Measurements from ENCODE around the gene SLC4A5.
"Not testable (repeated sequence)": the region's sequence is repeated elsewhere in the genome, so short reads cannot be mapped to it uniquely, and the experiment has no call there.

The SLC4A5 gene

GRCh38 chr2:74345272-74345943 is 2.2 kb upstream of the SLC4A5 start:
- Histone ChIP-seq H3K4me1 (ENCODE audit: control insufficient read depth, low read length) (no peaks in the 10 kb centered on the region), H3K27me3 (ENCODE audit: control insufficient read depth, low read length) (peaks cover 43% of the 10 kb centered on the region), H3K9me2 (replicated peaks; ENCODE audit: control insufficient read depth, low read length) (no peaks in the 10 kb centered on the region), H3F3A (ENCODE audit: control insufficient read depth, insufficient read depth) (no peaks in the 10 kb centered on the region), H3K9me3 (ENCODE audit: control insufficient read depth, insufficient read depth, low read length) (no peaks in the 10 kb centered on the region), H3K4me3 (ENCODE audit: low read length) (no peak overlapping the region), H3K36me3 (ENCODE audit: control insufficient read depth, low read length) (no peaks in the 10 kb centered on the region), H3K79me2 (ENCODE audit: control insufficient read depth, low read length) (no peaks in the 10 kb centered on the region), H4K20me1 (ENCODE audit: control insufficient read depth, insufficient read depth, low read depth, low read length) (no peaks in the 10 kb centered on the region), H3K4me2 (ENCODE audit: low read length) (no peak overlapping the region), H3K27ac (ENCODE audit: low read depth, low read length) (no peak overlapping the region)
- no peak for TF ChIP-seq CTCF (IDR thresholded peaks at IDR 0.05; ENCODE audit: low read depth, low read length, poor library complexity, severe bottlenecking)
- TF ChIP-seq EZH2phosphoT487 (IDR thresholded peaks at IDR 0.05; ENCODE audit: borderline replicate concordance, low read length): no peak

DNA sequence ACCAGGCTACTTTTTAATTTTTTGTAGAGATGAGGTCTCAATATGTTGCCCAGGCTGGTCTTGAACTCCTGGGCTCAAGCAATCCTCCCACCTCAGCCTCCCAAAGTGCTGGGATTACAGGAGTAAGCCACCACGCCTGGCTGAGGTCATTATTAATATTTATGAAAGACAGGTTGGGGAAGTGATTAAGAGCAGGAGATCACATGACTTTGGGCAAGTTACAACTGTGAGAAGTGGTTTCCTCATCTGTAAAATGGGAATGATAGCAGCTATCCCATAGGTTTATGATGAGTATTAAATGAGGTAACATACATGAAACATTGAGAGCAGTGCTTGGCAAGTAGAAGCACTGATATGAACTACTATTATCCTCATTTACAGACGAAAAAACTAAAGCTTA is 7.0 kb downstream of the SLC4A5 start:
- not testable (repeated sequence) for H3F3A ChIP-seq (ENCODE audit: control insufficient read depth, insufficient read depth); H3K4me3 ChIP-seq (ENCODE audit: low read length); H3K79me2 ChIP-seq (ENCODE audit: control insufficient read depth, low read length); H4K20me1 ChIP-seq (ENCODE audit: control insufficient read depth, insufficient read depth, low read depth, low read length); H3K9me3 ChIP-seq (ENCODE audit: control insufficient read depth, insufficient read depth, low read length); H3K4me1 ChIP-seq (ENCODE audit: control insufficient read depth, low read length); H3K36me3 ChIP-seq (ENCODE audit: control insufficient read depth, low read length); H3K9me2 ChIP-seq (replicated peaks; ENCODE audit: control insufficient read depth, low read length); H3K4me2 ChIP-seq (ENCODE audit: low read length); H3K27ac ChIP-seq (ENCODE audit: low read depth, low read length)
- peaks cover 15% of the 10 kb centered on the region; the same call in 1 of the 2 replicates for H3K27me3 ChIP-seq (ENCODE audit: control insufficient read depth, low read length)

DNA sequence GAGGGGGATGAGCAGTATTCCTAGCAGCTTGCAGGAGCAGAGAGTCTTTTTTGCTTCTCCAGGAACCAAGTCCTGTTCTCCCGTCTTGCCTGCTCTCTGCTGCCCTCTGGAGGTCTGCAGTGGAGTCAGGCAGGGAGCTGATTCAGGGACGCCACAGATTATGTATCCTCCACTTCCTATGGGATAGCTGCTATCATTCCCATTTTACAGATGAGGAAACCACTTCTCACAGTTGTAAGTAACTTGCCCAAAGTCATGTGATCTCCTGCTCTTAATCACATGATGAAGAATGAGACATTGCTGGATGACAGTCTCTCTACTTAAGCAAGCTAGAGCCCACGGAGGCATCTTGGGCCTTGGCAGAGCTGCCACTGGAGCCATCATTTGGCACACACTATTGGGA is 8.3 kb downstream of the SLC4A5 start:
- Histone ChIP-seq H3K9me2 (replicated peaks; ENCODE audit: control insufficient read depth, low read length) (no peaks in the 10 kb centered on the region), H3K4me3 (ENCODE audit: low read length) (no peak overlapping the region), H3K4me2 (ENCODE audit: low read length) (no peak overlapping the region), H3F3A (ENCODE audit: control insufficient read depth, insufficient read depth) (no peaks in the 10 kb centered on the region), H3K36me3 (ENCODE audit: control insufficient read depth, low read length) (no peaks in the 10 kb centered on the region), H4K20me1 (ENCODE audit: control insufficient read depth, insufficient read depth, low read depth, low read length) (no peaks in the 10 kb centered on the region), H3K9me3 (ENCODE audit: control insufficient read depth, insufficient read depth, low read length) (no peaks in the 10 kb centered on the region), H3K79me2 (ENCODE audit: control insufficient read depth, low read length) (no peaks in the 10 kb centered on the region), H3K4me1 (ENCODE audit: control insufficient read depth, low read length) (no peaks in the 10 kb centered on the region), H3K27me3 (ENCODE audit: control insufficient read depth, low read length) (peaks cover 15% of the 10 kb centered on the region), H3K27ac (ENCODE audit: low read depth, low read length) (no peak overlapping the region)
- TF ChIP-seq EZH2phosphoT487 (IDR thresholded peaks at IDR 0.05; ENCODE audit: borderline replicate concordance, low read length): no peak
- peak; percentile 90 for TF ChIP-seq CTCF (IDR thresholded peaks at IDR 0.05; ENCODE audit: low read depth, low read length, poor library complexity, severe bottlenecking)

- Histone ChIP-seq H3K4me2 (ENCODE audit: low read length) (no peak overlapping the region), H3K27me3 (ENCODE audit: control insufficient read depth, low read length) (peaks cover 13% of the 10 kb centered on the region), H3K79me2 (ENCODE audit: control insufficient read depth, low read length) (no peaks in the 10 kb centered on the region), H3K9me3 (ENCODE audit: control insufficient read depth, insufficient read depth, low read length) (no peaks in the 10 kb centered on the region), H3K27ac (ENCODE audit: low read depth, low read length) (no peak overlapping the region), H3K4me3 (ENCODE audit: low read length) (no peak overlapping the region), H4K20me1 (ENCODE audit: control insufficient read depth, insufficient read depth, low read depth, low read length) (no peaks in the 10 kb centered on the region), H3K4me1 (ENCODE audit: control insufficient read depth, low read length) (no peaks in the 10 kb centered on the region), H3K9me2 (replicated peaks; ENCODE audit: control insufficient read depth, low read length) (no peaks in the 10 kb centered on the region), H3K36me3 (ENCODE audit: control insufficient read depth, low read length) (no peaks in the 10 kb centered on the region), H3F3A (ENCODE audit: control insufficient read depth, insufficient read depth) (no peaks in the 10 kb centered on the region)
- TF ChIP-seq EZH2phosphoT487 (IDR thresholded peaks at IDR 0.05; ENCODE audit: borderline replicate concordance, low read length): no peak
- TF ChIP-seq CTCF (IDR thresholded peaks at IDR 0.05; ENCODE audit: low read depth, low read length, poor library complexity, severe bottlenecking): no peak
Measured at GRCh38 chr2:74333896-74334586, 9.2 kb downstream of the SLC4A5 start.

Data from DOHH2 (cell line).